RKO (cell line): ENCODE measurements around the gene MOV10.
A peak's percentile ranks its signal among the peaks of the same experiment; 100 is the strongest.
"Not testable (repeated sequence)": the region's sequence is repeated elsewhere in the genome, so short reads cannot be mapped to it uniquely, and the experiment has no call there.

ENCODE experiments used
- DNase-seq: peaks from one replicate; pipeline ENCODE4 v3.0.0-alpha.2; 2016; ENCODE audit warnings: low spot score

MOV10 gene

GRCh38 chr1:112712701-112713128 is 38.3 kb downstream of the MOV10 start:
- no peak for DNase-seq

- DNase-seq = no peak
Observed at GRCh38 chr1:112713466-112714312, 39.2 kb downstream of the MOV10 start.

GRCh38 chr1:112714313-112715263 is 40.1 kb downstream of the MOV10 start:
- DNase-seq = peak; percentile 56

- DNase-seq = peak; percentile 95
Observed at GRCh38 chr1:112715264-112716053, 41.0 kb downstream of the MOV10 start, which contains the start of gene PPM1J. Gene PPM1J (minus strand): TSS chr1:112715332. CDS start chr1:112715301, 31 bp downstream.

- DNase-seq = peak; percentile 92
Observed at GRCh38 chr1:112716133-112716720, 41.8 kb downstream of the MOV10 start.

- DNase-seq = no peak
Observed at GRCh38 chr1:112717263-112717873, 42.9 kb downstream of the MOV10 start.

GRCh38 chr1:112718691-112719418 is 44.4 kb downstream of the MOV10 start:
- DNase-seq = peak; percentile 81

GRCh38 chr1:112719706-112720105 is 45.2 kb downstream of the MOV10 start:
- DNase-seq = no peak

GRCh38 chr1:112720800-112721199 is 46.3 kb downstream of the MOV10 start:
- DNase-seq = no peak

GRCh38 chr1:112721294-112721693 is 46.8 kb downstream of the MOV10 start:
- DNase-seq = not testable (repeated sequence)

GRCh38 chr1:112721966-112722524 is 47.6 kb downstream of the MOV10 start:
- no peak for DNase-seq

- DNase-seq = peak; percentile 49
Observed at GRCh38 chr1:112722601-112723510, 48.4 kb downstream of the MOV10 start.

- DNase-seq = no peak
Observed at GRCh38 chr1:112723511-112723839, 49.0 kb downstream of the MOV10 start.

- DNase-seq = not testable (repeated sequence)
Observed at GRCh38 chr1:112724240-112724639, 49.8 kb downstream of the MOV10 start.

GRCh38 chr1:112727716-112728115 is 53.3 kb downstream of the MOV10 start:
- DNase-seq = peak; percentile 83

- DNase-seq = not testable (repeated sequence)
Observed at GRCh38 chr1:112728306-112728971, 54.0 kb downstream of the MOV10 start.

GRCh38 chr1:112729011-112729410 is 54.6 kb downstream of the MOV10 start:
- not testable (repeated sequence) for DNase-seq

- DNase-seq = no peak
Observed at GRCh38 chr1:112729909-112730308, 55.5 kb downstream of the MOV10 start.
